Liver (tissue), 9 donors: Measurements from ENCODE around the gene AVPR1A. TPM values are rescaled to one million over a fixed set of nuclear protein-coding genes. Genes with fewer than 3 reads are reported as not detected.

Source experiments
- DNase-seq: peaks from one replicate; pipeline ENCODE4 v3.0.0-alpha.2; 2017; ENCODE audit warnings: low spot score
- H3K27ac ChIP-seq, 2 donors: one replicate each; pipeline ENCODE4 v1.7.0; 2013; ENCODE audit warnings: inconsistent platforms in 2 of 2, low read length in 2 of 2, control low read depth in 1 of 2, low read depth in 1 of 2, mild to moderate bottlenecking in 1 of 2
- H3K27me3 ChIP-seq, 4 donors: one replicate each; pipeline versions ENCODE4 v1.6.1 to v1.7.0; 2013; ENCODE audit warnings: low read length in 3 of 4, inconsistent platforms in 1 of 4, mild to moderate bottlenecking in 1 of 4, moderate library complexity in 1 of 4; ENCODE audit not compliant: control insufficient read depth in 4 of 4, insufficient read depth in 4 of 4
- H3K36me3 ChIP-seq, 4 donors: one replicate each; pipeline versions ENCODE4 v1.6.1 to v1.7.0; 2013; ENCODE audit warnings: low read length in 3 of 4, mild to moderate bottlenecking in 3 of 4, low read depth in 1 of 4, moderate library complexity in 1 of 4; ENCODE audit not compliant: control insufficient read depth in 4 of 4, insufficient read depth in 3 of 4
- H3K4me1 ChIP-seq, 4 donors: one replicate each; pipeline versions ENCODE4 v1.6.1 to v1.7.0; 2013; ENCODE audit warnings: low read length in 3 of 4, mild to moderate bottlenecking in 3 of 4, moderate library complexity in 1 of 4; ENCODE audit not compliant: control insufficient read depth in 4 of 4, insufficient read depth in 4 of 4
- H3K4me3 ChIP-seq, 3 donors: one replicate each; pipeline versions ENCODE4 v1.6.1 to v1.7.0; 2013; ENCODE audit warnings: low read length in 3 of 3, control low read depth in 1 of 3, low read depth in 1 of 3, mild to moderate bottlenecking in 1 of 3
- H3K9ac ChIP-seq, 2 donors: one replicate each; pipeline ENCODE4 v1.7.0; 2013; ENCODE audit warnings: low read length in 2 of 2, mild to moderate bottlenecking in 2 of 2, moderate library complexity in 2 of 2, control low read depth in 1 of 2, low read depth in 1 of 2
- H3K9me3 ChIP-seq, 4 donors: one replicate each; pipeline versions ENCODE4 v1.6.1 to v1.7.0; 2013; ENCODE audit warnings: low read length in 3 of 4; ENCODE audit not compliant: control insufficient read depth in 4 of 4
- ATF3 ChIP-seq: IDR thresholded peaks from 2 replicates; pipeline ENCODE4 v1.6.1; 2016; ENCODE audit warnings: antibody characterized with exemption
- CTCF ChIP-seq: fragments of 150-350 bp; IDR thresholded peaks from 2 replicates; pipeline ENCODE4 v1.5.1; 2017; ENCODE audit warnings: improper control_type of control experiment, low read depth, low read length; ENCODE audit not compliant: missing input control
- EGR1 ChIP-seq, 2 donors: IDR thresholded peaks; 2 replicates each; pipeline ENCODE4 v1.6.1; 2016 to 2018; ENCODE audit warnings: antibody characterized with exemption in 2 of 2, low read depth in 2 of 2
- FOXA1 ChIP-seq: IDR thresholded peaks from 2 replicates; pipeline ENCODE4 v1.6.1; 2016; ENCODE audit warnings: antibody characterized with exemption
- FOXA2 ChIP-seq: IDR thresholded peaks from 2 replicates; pipeline ENCODE4 v1.6.1; 2016; ENCODE audit warnings: antibody characterized with exemption
- GABPA ChIP-seq, 2 donors: IDR thresholded peaks in 1 of 2; conservative IDR thresholded peaks in 1 of 2; 2 replicates each; pipeline ENCODE4 v1.6.1; 2016; ENCODE audit warnings: antibody characterized with exemption in 2 of 2, mild to moderate bottlenecking in 1 of 2, moderate library complexity in 1 of 2
- HNF4A ChIP-seq, 2 donors: conservative IDR thresholded peaks; 2 replicates each; pipeline ENCODE4 v1.6.1; 2016; ENCODE audit warnings: antibody characterized with exemption in 2 of 2, mild to moderate bottlenecking in 2 of 2
- HNF4G ChIP-seq: IDR thresholded peaks from 2 replicates; pipeline ENCODE4 v1.6.1; 2016; ENCODE audit warnings: antibody characterized with exemption
- JUND ChIP-seq, 2 donors: IDR thresholded peaks; 2 replicates each; pipeline ENCODE4 v1.6.1; 2016; ENCODE audit warnings: antibody characterized with exemption in 2 of 2
- MAX ChIP-seq: IDR thresholded peaks from 2 replicates; pipeline ENCODE4 v1.6.1; 2016; ENCODE audit warnings: antibody characterized with exemption
- NR2F2 ChIP-seq: IDR thresholded peaks from 2 replicates; pipeline ENCODE4 v1.6.1; 2016; ENCODE audit warnings: antibody characterized with exemption
- RAD21 ChIP-seq, 2 donors: IDR thresholded peaks; 2 replicates each; pipeline ENCODE4 v1.6.1; 2016; ENCODE audit warnings: antibody characterized with exemption in 2 of 2, mild to moderate bottlenecking in 2 of 2
- REST ChIP-seq: IDR thresholded peaks from 2 replicates; pipeline ENCODE4 v1.6.1; 2016; ENCODE audit warnings: antibody characterized with exemption, mild to moderate bottlenecking
- RXRA ChIP-seq, 2 donors: IDR thresholded peaks; 2 replicates each; pipeline ENCODE4 v1.6.1; 2017 to 2018; ENCODE audit warnings: antibody characterized with exemption in 2 of 2, mild to moderate bottlenecking in 1 of 2
- SP1 ChIP-seq: IDR thresholded peaks from 2 replicates; pipeline ENCODE4 v1.6.1; 2018; ENCODE audit warnings: antibody characterized with exemption, mild to moderate bottlenecking
- TAF1 ChIP-seq: conservative IDR thresholded peaks from 2 replicates; pipeline ENCODE4 v1.6.1; 2016; ENCODE audit warnings: antibody characterized with exemption, mild to moderate bottlenecking
- YY1 ChIP-seq: IDR thresholded peaks from 2 replicates; pipeline ENCODE4 v1.6.1; 2016; ENCODE audit warnings: antibody characterized with exemption, mild to moderate bottlenecking
- WGBS: extraction: QIAGEN DNeasy Blood & Tissue Kit; methylation state at CpG from one replicate; pipeline ENCODE4 v1.1.7; 2013; 5-methylcytosine and 5-hydroxymethylcytosine counted together
- polyA plus RNA-seq, 2 donors: library from polyadenylated mRNA; stranded (reverse) in 1 of 2; unstranded in 1 of 2; fragments of 200-250 nt in 1 of 2; fragments of >200 nt in 1 of 2; fragmentation: Nextera tagmentation in 1 of 2; extraction: Ambion mirVana in 1 of 2; gene quantifications; one replicate each; pipeline versions ENCODE4 v1.2.1 to v1.2.3, GENCODE V29; 2013 to 2015
- total RNA-seq, 2 donors: library from RNA; depleted of rRNA; stranded (reverse); fragments of >200 nt; gene quantifications; one replicate each; pipeline ENCODE4 v1.2.3, GENCODE V29; 2014
- donor health status: healthy.
- donor health status: healthy.
- donor health status: healthy.
- donor health status: healthy.
- donor health status: healthy.

The AVPR1A gene
- total RNA-seq (100 to 1,000 TPM in 1 of 2 donors, under 1 TPM in 1; 0.19 to 233 TPM), polyA plus RNA-seq (10 to 100 TPM in 1 of 2 donors, 1 to 10 TPM in 1; 9.2 to 22.2 TPM)

- H3K4me3 ChIP-seq = peak within 1 kb of the TSS; percentile 64 to 88 (median 86)
- TF ChIP-seq JUND (IDR thresholded peaks at IDR 0.05) = peak in 1 of 2 donors; percentile 19
- no peak for TF ChIP-seq RAD21 (IDR thresholded peaks at IDR 0.05)
- peak in 1 of 2 donors; percentile 7 for TF ChIP-seq RXRA (IDR thresholded peaks at IDR 0.05)
- TF ChIP-seq HNF4A (conservative IDR thresholded peaks at IDR 0.05) = no peak
- TF ChIP-seq CTCF = no peak
- peak; percentile 48 for TF ChIP-seq TAF1
- H3K9me3 ChIP-seq = no peaks in the 10 kb centered on the region
- peak; percentile 35 for DNase-seq
- H3K27me3 ChIP-seq = no peaks in the 10 kb centered on the region
- peak within 1 kb of the TSS; percentile 42 to 81 for H3K27ac ChIP-seq
- H3K9ac ChIP-seq = peak within 1 kb of the TSS; percentile 33 to 70
- peaks cover 1 to 7% (median 4%) of the 10 kb centered on the region in 4 donors for H3K36me3 ChIP-seq
- peaks cover 3 to 17% (median 13%) of the 10 kb centered on the region in 4 donors for H3K4me1 ChIP-seq
- 2% methylated on average over 64 of the region's 64 CpGs for WGBS
These were observed at the start of gene AVPR1A for GRCh38 chr12:63150713-63151622. Gene AVPR1A (minus strand): TSS chr12:63151201. CDS start chr12:63150836, 365 bp downstream.

- Histone ChIP-seq H3K4me3 (no peak overlapping the region), H3K9ac (no peak overlapping the region), H3K9me3 (no peaks in the 10 kb centered on the region), H3K36me3 (no peaks in the 10 kb centered on the region), H3K4me1 (no peaks in the 10 kb centered on the region), H3K27me3 (no peaks in the 10 kb centered on the region), H3K27ac (no peak overlapping the region)
- TF ChIP-seq NR2F2 = no peak
- no peak for DNase-seq
- 73% methylated on average over 7 of the region's 7 CpGs for WGBS
These were observed 45.2 kb upstream of the AVPR1A start for GRCh38 chr12:63196168-63196567.

GRCh38 chr12:63179224-63179623 lies 28.2 kb upstream of the AVPR1A start:
- DNase-seq = no peak
- H3K9me3 ChIP-seq = peaks cover 0 to 9% (median 5%) of the 10 kb centered on the region in 4 donors
- H3K36me3 ChIP-seq = no peaks in the 10 kb centered on the region
- H3K27me3 ChIP-seq = no peaks in the 10 kb centered on the region
- H3K9ac ChIP-seq = no peak overlapping the region
- no peak overlapping the region for H3K27ac ChIP-seq
- WGBS = 71% methylated on average over 2 of the region's 2 CpGs
- no peak overlapping the region for H3K4me3 ChIP-seq
- H3K4me1 ChIP-seq = no peaks in the 10 kb centered on the region
- TF ChIP-seq REST (no peak), JUND (IDR thresholded peaks at IDR 0.05) (no peak), MAX (no peak), YY1 (no peak), FOXA2 (no peak), GABPA (IDR thresholded peaks at IDR 0.05 in 1 of 2, conservative IDR thresholded peaks at IDR 0.05 in 1 of 2) (no peak), HNF4A (conservative IDR thresholded peaks at IDR 0.05) (no peak), FOXA1 (no peak), CTCF (no peak), EGR1 (IDR thresholded peaks at IDR 0.05; ENCODE audit: low read depth in 2 of 2) (no peak), RXRA (IDR thresholded peaks at IDR 0.05) (no peak), HNF4G (no peak), SP1 (no peak), ATF3 (no peak), RAD21 (IDR thresholded peaks at IDR 0.05) (no peak), TAF1 (no peak)
